H1 (cell line): Measurements from ENCODE around the gene PRICKLE3.

ENCODE experiments used
- CTCF ChIP-seq, 3 experiments: IDR thresholded peaks; 1 replicate in 2 of 3; 2 replicates in 1 of 3; pipeline versions ENCODE4 v1.5.1 to v1.6.1; 2011; ENCODE audit warnings: low read length in 3 of 3, mild to moderate bottlenecking in 3 of 3, inconsistent platforms in 2 of 3, low read depth in 1 of 3, moderate library complexity in 1 of 3; ENCODE audit not compliant: insufficient read depth in 1 of 3; ENCODE audit errors: control extremely low read depth in 1 of 3
- EP300 ChIP-seq, 2 experiments: IDR thresholded peaks; 1 replicate in 1 of 2; 2 replicates in 1 of 2; pipeline ENCODE4 v1.6.1; 2011 to 2012; ENCODE audit warnings: low read depth in 2 of 2, low read length in 2 of 2, mild to moderate bottlenecking in 2 of 2, borderline replicate concordance in 1 of 2, inconsistent platforms in 1 of 2, moderate library complexity in 1 of 2
- JUN ChIP-seq: IDR thresholded peaks from 2 replicates; pipeline ENCODE4 v1.6.1; 2011; ENCODE audit warnings: low read depth, mild to moderate bottlenecking, improper control_type of control experiment, low read length
- JUND ChIP-seq: IDR thresholded peaks from 2 replicates; pipeline ENCODE4 v1.6.1; 2011; ENCODE audit warnings: mild to moderate bottlenecking, improper control_type of control experiment, low read length
- KDM5A ChIP-seq: fragments of 200-600 bp; IDR thresholded peaks from 2 replicates; pipeline ENCODE4 v1.7.1; 2012; ENCODE audit warnings: mild to moderate bottlenecking, low read length, inconsistent platforms, mixed read lengths
- POLR2AphosphoS5 ChIP-seq: IDR thresholded peaks from 2 replicates; pipeline ENCODE4 v1.6.1; 2011; ENCODE audit warnings: low read depth, low read length
- SP4 ChIP-seq: IDR thresholded peaks from 2 replicates; pipeline ENCODE4 v1.6.1; 2012; ENCODE audit warnings: low read length, inconsistent platforms

GRCh38 chrX:49193542-49193964, 7.4 kb upstream of the PRICKLE3 start:
- TF ChIP-seq CTCF (IDR thresholded peaks at IDR 0.05; ENCODE audit: control extremely low read depth in 1 of 3, insufficient read depth in 1 of 3, low read depth in 1 of 3, low read length in 3 of 3) (no peak), POLR2AphosphoS5 (no peak), JUND (no peak), EP300 (IDR thresholded peaks at IDR 0.05; ENCODE audit: borderline replicate concordance in 1 of 2, low read depth in 2 of 2, low read length in 2 of 2) (no peak), KDM5A (no peak), JUN (no peak), SP4 (no peak)
